Neural progenitor cell (in vitro differentiated cells): ENCODE measurements around the gene LGALS14. TPM values are rescaled to one million over a fixed set of nuclear protein-coding genes. Genes with fewer than 3 reads are reported as not detected.

Source experiments
- DNase-seq: peaks from one replicate; pipeline ENCODE4 v3.0.0-alpha.2; 2016; ENCODE audit warnings: low spot score
- H2AFZ ChIP-seq: fragments of 200-600 bp; sonication (generic); replicated peaks from 2 replicates; pipeline ENCODE4 v1.6.1; 2016; ENCODE audit warnings: antibody characterized with exemption
- H3F3A ChIP-seq: fragments of 200-600 bp; sonication (generic); 2 replicates; pipeline ENCODE4 v1.6.1; 2016; ENCODE audit warnings: antibody characterized with exemption, low read depth
- H3K27ac ChIP-seq: fragments of 200-600 bp; sonication (generic); 2 replicates; pipeline ENCODE4 v1.5.1; 2016; ENCODE audit warnings: mild to moderate bottlenecking
- H3K27me3 ChIP-seq: fragments of 200-600 bp; sonication (generic); 2 replicates; pipeline ENCODE4 v1.6.1; 2016; ENCODE audit warnings: mild to moderate bottlenecking, moderate library complexity
- H3K36me3 ChIP-seq: fragments of 200-600 bp; sonication (generic); 2 replicates; pipeline ENCODE4 v1.5.1; 2016
- H3K4me1 ChIP-seq: fragments of 200-600 bp; sonication (generic); 2 replicates; pipeline ENCODE4 v1.6.1; 2016; ENCODE audit warnings: mixed run types
- H3K4me2 ChIP-seq: fragments of 200-600 bp; sonication (generic); 2 replicates; pipeline ENCODE4 v1.6.1; 2016
- H3K4me3 ChIP-seq: fragments of 200-600 bp; sonication (generic); 2 replicates; pipeline ENCODE4 v1.5.1; 2016
- H3K79me2 ChIP-seq: fragments of 200-600 bp; sonication (generic); 2 replicates; pipeline ENCODE4 v1.6.1; 2016; ENCODE audit warnings: low read depth
- H3K9ac ChIP-seq: fragments of 200-600 bp; sonication (generic); 2 replicates; pipeline ENCODE4 v1.6.1; 2016
- H3K9me3 ChIP-seq: fragments of 200-600 bp; sonication (generic); 2 replicates; pipeline ENCODE4 v1.5.1; 2016; ENCODE audit warnings: low read depth
- H4K20me1 ChIP-seq: fragments of 200-600 bp; sonication (generic); 2 replicates; pipeline ENCODE4 v1.6.1; 2016; ENCODE audit warnings: low read depth
- H3K27ac Mint-ChIP-seq: 3 replicates; pipeline ENCODE4 v1.8.0; 2021; ENCODE audit warnings: mixed read lengths
- H3K27me3 Mint-ChIP-seq: 2 replicates; pipeline ENCODE4 v1.8.0; 2022; ENCODE audit warnings: low read depth, mild to moderate bottlenecking, inconsistent platforms, moderate library complexity, mixed read lengths; ENCODE audit not compliant: insufficient read depth
- H3K36me3 Mint-ChIP-seq: 3 replicates; pipeline ENCODE4 v1.8.0; 2021; ENCODE audit warnings: mixed read lengths
- H3K4me1 Mint-ChIP-seq: 3 replicates; pipeline ENCODE4 v1.8.0; 2021; ENCODE audit warnings: mixed read lengths
- H3K4me3 Mint-ChIP-seq: 3 replicates; pipeline ENCODE4 v1.8.0; 2021; ENCODE audit warnings: mild to moderate bottlenecking, moderate library complexity, mixed read lengths
- H3K9me3 Mint-ChIP-seq: 3 replicates; pipeline ENCODE4 v1.8.0; 2020; ENCODE audit warnings: mixed read lengths
- CTCF ChIP-seq: fragments of 200-600 bp; sonication (generic); IDR thresholded peaks from 2 replicates; pipeline ENCODE4 v1.5.1; 2017; ENCODE audit warnings: antibody characterized with exemption, mild to moderate bottlenecking
- EZH2 ChIP-seq: fragments of 200-600 bp; sonication (generic); IDR thresholded peaks from 2 replicates; pipeline ENCODE4 v1.6.1; 2017; ENCODE audit warnings: antibody characterized with exemption, mild to moderate bottlenecking, moderate library complexity
- EZH2phosphoT487 ChIP-seq: fragments of 200-600 bp; sonication (generic); IDR thresholded peaks from 2 replicates; pipeline ENCODE4 v1.6.1; 2017; ENCODE audit warnings: antibody characterized with exemption
- total RNA-seq: library from RNA; depleted of rRNA; stranded (reverse); fragments of >200 nt; gene quantifications from 2 replicates; pipeline ENCODE4 v1.2.3, GENCODE V29; 2015; ENCODE audit warnings: low replicate concordance

Gene LGALS14
- total RNA-seq, 1 donor from 2014 or later = not detected

- no peaks in the 10 kb centered on the region for H3K4me1 Mint-ChIP-seq
- no peaks in the 10 kb centered on the region for H3K9me3 Mint-ChIP-seq
- no peak for TF ChIP-seq EZH2phosphoT487
- no peak for TF ChIP-seq EZH2
- no peak for TF ChIP-seq CTCF
- Histone ChIP-seq H3K27me3 (no peaks in the 10 kb centered on the region), H3K4me1 (no peaks in the 10 kb centered on the region), H4K20me1 (no peaks in the 10 kb centered on the region), H3K9me3 (peaks cover 3% of the 10 kb centered on the region), H3K27ac (no peak overlapping the region), H3K79me2 (no peaks in the 10 kb centered on the region), H2AFZ (no peak overlapping the region), H3K9ac (no peak overlapping the region), H3K36me3 (no peaks in the 10 kb centered on the region), H3K4me3 (no peak overlapping the region), H3K4me2 (no peak overlapping the region), H3F3A (no peaks in the 10 kb centered on the region)
- DNase-seq = no peak
- H3K36me3 Mint-ChIP-seq = no peaks in the 10 kb centered on the region
- H3K27ac Mint-ChIP-seq = no peak overlapping the region
- H3K4me3 Mint-ChIP-seq = no peak overlapping the region
- H3K27me3 Mint-ChIP-seq = peaks cover 3% of the 10 kb centered on the region
Measured at GRCh38 chr19:39740395-39740794, 36.1 kb downstream of the LGALS14 start.

DNA sequence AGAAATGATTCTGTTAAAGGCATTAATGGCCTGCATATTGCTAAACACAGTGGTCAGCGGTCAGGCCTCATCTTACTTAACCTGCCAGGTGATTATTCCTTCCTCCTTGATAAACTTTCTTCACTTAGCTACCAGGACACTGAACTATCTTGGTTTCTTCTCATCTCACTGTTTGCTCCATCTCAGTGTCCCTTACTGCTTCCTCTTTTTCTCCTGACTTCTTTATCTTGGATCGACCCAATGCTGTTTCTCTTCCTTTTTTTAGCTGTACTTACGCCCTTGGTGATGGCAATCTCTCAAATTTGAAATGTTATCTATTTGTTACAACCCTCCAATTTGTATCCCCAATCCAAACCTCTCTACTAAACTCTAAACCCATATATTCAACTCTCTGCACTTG is 41.4 kb downstream of the LGALS14 start:
- H3K27me3 Mint-ChIP-seq = peaks cover 4% of the 10 kb centered on the region

DNA sequence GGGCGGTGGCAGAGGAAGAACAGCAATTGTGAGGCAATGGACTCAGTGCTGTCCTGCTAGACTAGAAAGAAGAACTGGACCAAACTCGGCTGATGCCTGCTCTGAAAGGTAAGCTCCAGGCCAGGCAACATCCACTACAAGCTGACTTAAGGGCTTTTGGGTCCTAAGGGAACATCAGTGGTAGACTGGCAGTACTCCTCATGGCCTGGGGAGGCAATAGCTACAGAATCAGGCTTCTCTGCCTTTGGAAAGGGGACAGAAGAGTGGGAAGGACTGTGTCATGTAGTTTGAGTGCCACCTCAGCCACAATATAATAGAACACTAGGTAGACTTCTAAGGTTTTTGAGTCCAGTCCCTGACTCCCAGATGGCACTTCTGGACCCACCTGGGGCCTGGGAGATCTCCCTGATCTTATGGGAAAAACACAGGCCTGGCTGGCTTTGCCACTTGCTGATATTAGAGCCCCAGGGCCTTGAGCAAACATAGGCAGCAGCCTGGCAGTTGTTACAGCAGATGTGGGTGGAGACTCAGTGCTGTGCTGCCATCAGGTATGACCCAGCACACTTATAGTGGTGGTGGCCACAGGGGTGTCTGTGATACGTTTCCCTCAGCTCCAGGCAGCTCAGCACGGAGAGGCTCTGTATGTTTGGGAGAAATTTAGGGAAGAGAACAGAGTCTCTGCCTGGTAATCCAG is 42.7 kb downstream of the LGALS14 start:
- Histone ChIP-seq H4K20me1 (no peaks in the 10 kb centered on the region), H3K4me2 (no peak overlapping the region)
- no peak overlapping the region for H3K27ac Mint-ChIP-seq

More for the DNA sequence above, 41.4 kb downstream of the LGALS14 start:
- no peaks in the 10 kb centered on the region for H3K36me3 Mint-ChIP-seq
- no peak overlapping the region for H3K27ac Mint-ChIP-seq
- H3K4me1 Mint-ChIP-seq = no peaks in the 10 kb centered on the region
- H3K4me3 Mint-ChIP-seq = no peak overlapping the region
- TF ChIP-seq CTCF (no peak), EZH2phosphoT487 (no peak)
- no peaks in the 10 kb centered on the region for H4K20me1 ChIP-seq
- peaks cover 3% of the 10 kb centered on the region for H3K9me3 ChIP-seq
- no peak overlapping the region for H3K27ac ChIP-seq
- DNase-seq = no peak
- no peak overlapping the region for H3K4me3 ChIP-seq
- H3K27me3 ChIP-seq = no peaks in the 10 kb centered on the region
- no peaks in the 10 kb centered on the region for H3K79me2 ChIP-seq
- no peaks in the 10 kb centered on the region for H3K36me3 ChIP-seq
- no peaks in the 10 kb centered on the region for H3K4me1 ChIP-seq
- H3F3A ChIP-seq = no peaks in the 10 kb centered on the region
- no peak overlapping the region for H3K4me2 ChIP-seq
- no peaks in the 10 kb centered on the region for H3K9me3 Mint-ChIP-seq
- no peak overlapping the region for H3K9ac ChIP-seq
- H2AFZ ChIP-seq = no peak overlapping the region

More for the DNA sequence above, 42.7 kb downstream of the LGALS14 start:
- Histone ChIP-seq H3F3A (no peaks in the 10 kb centered on the region), H3K9me3 (peaks cover 3% of the 10 kb centered on the region), H2AFZ (no peak overlapping the region), H3K27ac (no peak overlapping the region), H3K27me3 (no peaks in the 10 kb centered on the region), H3K36me3 (no peaks in the 10 kb centered on the region), H3K9ac (no peak overlapping the region), H3K4me3 (no peak overlapping the region), H3K4me1 (no peaks in the 10 kb centered on the region), H3K79me2 (no peaks in the 10 kb centered on the region)
- DNase-seq = no peak
- no peak for TF ChIP-seq CTCF
- TF ChIP-seq EZH2 = no peak
- no peak for TF ChIP-seq EZH2phosphoT487
- H3K4me1 Mint-ChIP-seq = no peaks in the 10 kb centered on the region
- peaks cover 4% of the 10 kb centered on the region for H3K27me3 Mint-ChIP-seq
- H3K36me3 Mint-ChIP-seq = no peaks in the 10 kb centered on the region
- H3K9me3 Mint-ChIP-seq = no peaks in the 10 kb centered on the region
- H3K4me3 Mint-ChIP-seq = no peak overlapping the region
